Activated naive CD4-positive, alpha-beta T cell treated with anti-CD3 and anti-CD28 coated beads, Interleukin-2, amount 50 U/mL, for 72 hours (primary cell): ENCODE results near the gene CCNC. TPM values are rescaled to one million over a fixed set of nuclear protein-coding genes. Genes with fewer than 3 reads are reported as not detected.
A peak's percentile ranks its signal among the peaks of the same experiment; 100 is the strongest.

Experiments used
- ATAC-seq, 2 donors: fragments of 150-1000 bp; cut with Tn5 transposase; 2 replicates each; pipeline ENCODE4 v1.10.0; 2021; ENCODE audit warnings: mild to moderate bottlenecking in 2 of 2, moderate library complexity in 2 of 2
- DNase-seq, 2 donors: peaks; one replicate each; pipeline ENCODE4 v3.0.0; 2021 to 2022; ENCODE audit warnings: low spot score in 2 of 2
- H3K27ac Mint-ChIP-seq, 2 donors: one replicate each; pipeline ENCODE4 v1.8.0; 2022; ENCODE audit warnings: mild to moderate bottlenecking in 2 of 2, mixed read lengths in 2 of 2
- H3K36me3 Mint-ChIP-seq, 2 donors: one replicate each; pipeline ENCODE4 v1.8.0; 2022; ENCODE audit warnings: mixed read lengths in 2 of 2
- H3K9me3 Mint-ChIP-seq, 2 donors: one replicate each; pipeline ENCODE4 v1.8.0; 2022; ENCODE audit warnings: mixed read lengths in 2 of 2
- total RNA-seq, 2 donors: library from RNA; stranded (reverse); gene quantifications; one replicate each; pipeline ENCODE4 v1.2.3, GENCODE V29; 2022

CCNC gene
- total RNA-seq, 2 donors from 2014 or later, result 35.2 to 63.6 TPM

DNA sequence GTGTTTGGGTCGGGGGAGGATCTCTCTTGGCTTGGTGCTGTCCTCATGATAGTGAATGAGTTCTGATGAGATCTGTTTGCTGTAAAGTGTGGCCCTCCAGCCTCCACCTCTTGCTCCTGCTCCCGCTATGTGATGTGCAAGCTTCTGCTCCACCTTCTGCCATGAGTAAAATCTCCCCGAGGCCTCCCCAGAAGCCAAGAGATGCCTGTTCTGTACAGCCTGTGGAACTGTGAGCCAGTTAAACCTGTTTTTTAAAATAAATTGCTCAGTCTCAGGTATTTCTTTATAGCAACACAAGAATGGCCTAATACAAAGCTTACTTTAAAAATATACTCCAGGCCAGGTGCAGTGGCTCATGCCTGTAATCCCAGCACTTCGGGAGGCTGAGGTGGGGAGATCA, 11.3 kb upstream of the CCNC start:
- no peaks in the 10 kb centered on the region for H3K36me3 Mint-ChIP-seq
- DNase-seq, result no peak
- no peaks in the 10 kb centered on the region for H3K9me3 Mint-ChIP-seq
- no peak overlapping the region for H3K27ac Mint-ChIP-seq
- ATAC-seq, result no peak

DNA sequence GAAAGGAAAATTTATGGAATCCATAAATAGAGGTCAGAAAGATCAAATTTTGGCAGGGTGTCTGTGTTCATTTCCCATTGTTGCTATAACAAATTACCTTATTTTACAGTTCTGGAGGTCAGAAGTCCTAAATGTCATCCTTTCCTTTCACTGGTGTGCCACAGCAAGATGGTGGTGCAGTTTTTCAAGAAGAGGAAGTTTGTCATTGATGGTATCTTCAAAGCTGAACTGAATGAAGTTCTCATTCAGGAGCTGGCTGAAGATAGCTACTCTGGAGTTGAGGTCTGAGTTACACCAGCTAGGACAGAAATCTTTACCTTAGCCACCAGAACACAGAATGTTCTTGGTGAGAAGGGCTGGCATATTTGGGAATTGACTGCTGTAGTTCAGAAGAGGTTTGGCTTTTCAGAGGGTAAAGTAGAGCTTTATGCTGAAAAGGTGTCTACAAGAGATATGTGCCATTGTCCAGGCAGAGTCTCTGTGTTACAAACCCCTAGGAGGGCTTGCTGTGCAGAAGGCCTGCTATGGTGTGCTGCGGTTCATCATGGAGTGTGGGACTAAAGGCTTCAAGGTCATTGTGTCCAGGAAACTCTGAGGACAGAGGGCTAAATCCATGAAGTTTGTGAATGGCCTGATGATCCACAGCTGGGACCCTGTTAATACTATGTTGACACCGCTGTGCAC, 7.2 kb upstream of the CCNC start:
- DNase-seq, result no peak
- Mint-ChIP-seq H3K9me3 (no peaks in the 10 kb centered on the region), H3K36me3 (no peaks in the 10 kb centered on the region), H3K27ac (no peak overlapping the region)
- ATAC-seq, result no peak

DNA sequence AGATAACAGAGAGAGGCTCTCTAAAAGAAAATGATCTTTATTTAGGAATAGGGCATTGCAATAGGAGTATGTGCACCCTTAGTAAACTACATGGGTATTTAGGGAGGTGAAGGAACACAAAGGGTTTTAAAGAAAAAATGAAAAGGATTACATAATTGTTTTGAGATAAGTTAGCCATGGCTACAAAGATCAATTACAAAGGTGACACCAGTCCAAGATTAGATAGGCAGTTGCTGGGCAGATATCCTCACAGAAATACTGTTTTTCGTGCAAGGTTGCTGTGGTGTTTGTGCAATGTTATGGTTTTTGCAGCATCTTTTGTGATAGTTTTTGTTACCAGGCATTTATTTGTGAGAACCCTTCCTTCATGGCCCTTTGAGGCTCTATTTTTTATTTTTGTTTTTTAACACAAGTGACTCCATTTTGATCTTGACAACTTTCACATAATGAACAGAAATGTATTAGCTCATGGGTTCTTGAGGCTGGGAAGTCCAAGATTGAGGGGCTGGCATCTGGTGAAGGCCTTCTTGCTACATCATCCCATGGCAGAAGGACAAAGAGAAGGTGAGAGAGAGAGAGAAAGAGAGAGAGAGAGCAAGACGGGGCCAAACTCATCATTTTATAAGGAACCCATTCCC, 5.6 kb upstream of the CCNC start:
- ATAC-seq, result no peak
- Mint-ChIP-seq H3K36me3 (no peaks in the 10 kb centered on the region), H3K9me3 (no peaks in the 10 kb centered on the region), H3K27ac (no peak overlapping the region)
- DNase-seq, result no peak

DNA sequence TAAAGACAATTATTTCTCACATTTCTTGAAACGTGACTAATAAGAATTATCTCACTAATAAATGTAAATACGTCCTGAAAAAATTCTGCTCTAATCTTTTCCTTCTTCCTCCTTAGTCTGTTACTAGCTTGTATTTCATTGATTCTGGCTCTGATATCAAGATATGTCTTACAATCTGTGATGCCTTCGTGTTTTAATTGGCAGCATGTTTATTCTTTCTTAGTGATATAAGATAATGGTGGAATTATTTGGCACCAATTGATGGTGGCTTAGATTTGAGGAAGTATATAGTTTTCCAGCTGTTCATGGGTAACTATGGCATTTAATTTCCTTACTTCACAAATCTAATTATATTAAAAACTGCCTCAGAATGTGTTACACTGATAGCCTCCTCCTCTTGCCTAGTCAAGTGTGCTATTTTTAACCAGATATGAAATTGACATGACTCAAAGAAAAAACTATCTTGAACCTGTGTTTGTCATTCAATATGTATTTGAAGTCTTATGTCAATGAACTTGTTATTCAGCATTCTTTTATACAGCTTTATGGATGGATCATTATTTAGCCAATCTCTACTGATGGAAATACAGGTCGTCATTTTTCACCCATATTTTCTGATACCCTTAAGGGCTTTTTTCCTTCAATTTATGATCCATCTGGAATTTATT, 5.3 kb downstream of the CCNC start:
- no peaks in the 10 kb centered on the region for H3K9me3 Mint-ChIP-seq
- H3K27ac Mint-ChIP-seq, result no peak overlapping the region
- H3K36me3 Mint-ChIP-seq, result peaks cover 6% of the 10 kb centered on the region in 2 donors
- ATAC-seq, result no peak
- no peak for DNase-seq

DNA sequence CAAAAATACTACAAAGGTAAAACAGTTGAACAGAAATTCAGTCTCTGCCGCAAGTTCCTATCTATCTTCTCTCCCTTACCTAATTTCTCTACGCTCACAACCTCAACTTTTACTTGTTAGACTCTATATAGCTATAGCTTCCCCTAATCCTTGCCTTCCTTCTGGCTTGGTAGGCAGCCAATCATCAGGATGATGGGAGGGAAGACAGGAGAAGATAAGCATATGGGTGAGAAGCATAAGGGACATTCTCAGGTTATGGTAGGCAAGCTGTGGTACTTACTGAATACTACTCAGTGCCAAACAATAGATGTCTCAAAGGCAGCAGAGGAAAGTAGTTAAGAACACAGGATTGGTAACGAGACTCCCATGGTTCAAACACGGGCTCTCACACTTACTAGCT, 7.8 kb downstream of the CCNC start:
- ATAC-seq (no peak), DNase-seq (no peak)
- Mint-ChIP-seq H3K36me3 (peaks cover 17 to 18% of the 10 kb centered on the region in 2 donors), H3K9me3 (no peaks in the 10 kb centered on the region), H3K27ac (no peak overlapping the region)

DNA sequence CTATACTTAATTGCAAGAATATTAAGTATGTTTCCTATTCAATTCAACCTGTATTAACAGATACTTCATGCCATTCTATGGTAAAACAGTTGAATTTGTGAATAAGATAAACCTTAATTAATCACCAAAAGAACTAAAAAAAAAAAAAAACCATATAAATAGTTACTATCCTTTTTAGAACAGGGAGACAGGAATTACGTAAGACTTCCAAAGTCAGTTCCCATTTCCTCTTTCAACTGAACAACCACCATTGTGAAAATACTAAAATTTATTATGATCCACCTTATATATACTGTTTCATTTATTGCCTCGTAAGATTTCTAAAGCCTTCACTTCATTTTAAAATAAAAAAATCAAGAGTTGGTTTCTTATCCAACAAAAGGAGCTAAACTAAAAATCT, 9.4 kb downstream of the CCNC start:
- no peak for ATAC-seq
- peaks cover 22 to 23% of the 10 kb centered on the region in 2 donors for H3K36me3 Mint-ChIP-seq
- no peak overlapping the region for H3K27ac Mint-ChIP-seq
- no peak for DNase-seq
- no peaks in the 10 kb centered on the region for H3K9me3 Mint-ChIP-seq

DNA sequence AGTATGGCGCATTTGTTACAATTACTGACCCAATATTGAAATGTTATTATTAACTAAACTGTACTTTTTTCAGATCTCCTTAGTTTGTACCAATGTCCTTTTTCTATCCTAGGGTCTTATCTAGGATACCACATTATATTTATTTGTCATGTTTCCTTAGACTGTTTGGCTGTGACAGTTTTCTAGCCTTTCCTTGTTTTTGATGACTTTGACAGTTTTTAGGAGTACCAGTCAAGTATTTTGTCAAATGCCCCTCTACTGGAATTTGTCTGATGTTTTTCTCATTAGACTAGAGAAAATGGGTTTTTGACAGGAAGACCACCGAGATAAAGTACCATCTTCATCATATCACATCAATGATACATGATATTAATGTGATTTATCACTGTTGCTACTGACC, 14.6 kb downstream of the CCNC start:
- no peaks in the 10 kb centered on the region for H3K9me3 Mint-ChIP-seq
- ATAC-seq (no peak), DNase-seq (no peak)
- H3K27ac Mint-ChIP-seq, result no peak overlapping the region
- peaks cover 23 to 26% of the 10 kb centered on the region in 2 donors for H3K36me3 Mint-ChIP-seq

DNA sequence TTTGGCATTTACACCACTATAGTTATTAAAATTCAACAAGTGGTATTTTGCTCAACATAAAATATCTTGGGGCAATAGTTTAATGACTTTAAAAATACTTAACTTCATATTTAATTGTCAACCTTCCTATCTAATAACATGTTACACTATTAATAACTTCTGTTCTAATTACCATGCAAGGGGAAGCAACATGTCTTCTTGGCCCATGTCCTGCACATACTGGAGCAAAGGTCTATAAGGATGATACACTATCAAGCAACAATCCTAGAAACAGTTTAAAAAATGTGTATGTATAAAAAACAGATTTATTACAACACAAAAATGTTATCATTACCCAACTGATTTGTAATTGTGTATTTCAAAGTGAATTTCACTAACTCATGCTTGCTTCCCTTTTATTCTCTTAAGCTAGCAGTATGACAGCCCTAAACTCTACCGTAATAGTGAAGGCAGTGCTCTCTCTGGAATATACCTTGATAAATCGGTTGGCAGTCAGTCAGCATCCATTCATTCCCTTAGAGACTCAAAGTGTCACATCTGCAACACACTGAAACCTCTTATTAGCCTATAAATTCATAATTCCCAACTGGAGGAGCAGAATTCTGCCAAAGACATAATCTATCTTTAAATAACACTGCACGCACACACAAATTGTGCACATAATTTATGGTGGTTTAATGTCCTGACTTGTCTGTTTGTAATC, 18.3 kb downstream of the CCNC start:
- Mint-ChIP-seq H3K9me3 (no peaks in the 10 kb centered on the region), H3K36me3 (peaks cover 15 to 20% of the 10 kb centered on the region in 2 donors), H3K27ac (no peak overlapping the region)
- DNase-seq (no peak), ATAC-seq (no peak)

DNA sequence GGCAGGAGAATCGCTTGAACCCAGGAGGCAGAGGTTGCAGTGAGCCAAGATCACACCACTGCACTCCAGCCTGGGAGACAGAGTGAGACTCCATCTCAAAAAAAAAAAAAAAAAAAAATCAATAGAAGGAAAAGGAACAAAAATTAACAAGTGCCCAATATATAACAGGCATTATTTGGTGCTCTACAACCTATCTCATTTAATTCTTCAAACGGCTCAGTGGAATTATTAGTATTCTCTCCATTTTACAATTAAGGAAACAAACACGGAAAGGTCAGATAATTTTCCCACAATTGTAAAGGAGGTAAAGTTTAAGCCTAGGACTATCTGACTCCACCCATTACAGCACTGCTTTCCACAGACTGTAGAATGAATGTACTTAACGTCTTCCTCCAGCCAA, 19.8 kb downstream of the CCNC start:
- Mint-ChIP-seq H3K9me3 (no peaks in the 10 kb centered on the region), H3K36me3 (peaks cover 14 to 19% of the 10 kb centered on the region in 2 donors), H3K27ac (no peak overlapping the region)
- ATAC-seq, result no peak
- no peak for DNase-seq

DNA sequence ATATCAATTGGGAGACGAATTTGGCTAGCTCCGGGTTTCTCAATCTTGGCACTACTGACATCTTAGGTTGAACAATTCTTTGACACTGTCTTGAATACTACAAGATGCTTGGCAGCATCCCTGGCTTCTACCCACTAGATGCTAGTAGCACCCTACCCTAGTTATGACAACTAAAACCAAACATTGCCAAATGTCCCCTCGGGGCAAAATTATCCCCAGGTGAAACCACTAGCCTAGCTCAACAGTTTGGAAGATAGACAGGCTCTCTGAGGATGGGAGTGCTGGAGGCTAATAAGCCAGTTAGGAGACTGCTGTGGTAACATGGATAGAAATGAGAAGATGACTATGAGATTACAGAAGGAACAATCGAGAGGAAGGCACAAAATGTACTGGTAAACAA, 20.9 kb downstream of the CCNC start:
- no peak overlapping the region for H3K27ac Mint-ChIP-seq
- DNase-seq, result no peak
- no peak for ATAC-seq
- no peaks in the 10 kb centered on the region for H3K9me3 Mint-ChIP-seq
- peaks cover 14 to 19% of the 10 kb centered on the region in 2 donors for H3K36me3 Mint-ChIP-seq

DNA sequence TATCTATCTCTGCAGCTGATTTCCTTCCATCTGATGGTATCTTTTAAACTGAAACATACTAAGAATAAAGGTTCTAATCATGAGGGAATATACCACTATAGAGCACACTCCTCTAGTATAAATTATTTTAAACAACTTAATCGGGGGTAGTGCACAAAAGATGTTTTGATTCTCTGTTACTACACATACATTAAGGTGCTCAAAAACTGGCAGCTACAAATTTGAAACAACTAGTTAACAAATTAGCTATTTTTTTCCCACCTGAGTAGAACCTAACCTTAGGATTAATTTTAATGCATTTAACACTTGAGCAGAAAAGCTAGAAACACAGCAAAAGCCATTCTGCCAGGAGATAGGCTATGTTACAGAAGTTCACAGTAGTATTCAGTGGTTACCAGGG, 23.0 kb downstream of the CCNC start:
- DNase-seq, result no peak
- H3K9me3 Mint-ChIP-seq, result no peaks in the 10 kb centered on the region
- ATAC-seq, result no peak
- peaks cover 14 to 19% of the 10 kb centered on the region in 2 donors for H3K36me3 Mint-ChIP-seq
- peak overlapping the region in 1 of 2 donors; percentile 53 for H3K27ac Mint-ChIP-seq

DNA sequence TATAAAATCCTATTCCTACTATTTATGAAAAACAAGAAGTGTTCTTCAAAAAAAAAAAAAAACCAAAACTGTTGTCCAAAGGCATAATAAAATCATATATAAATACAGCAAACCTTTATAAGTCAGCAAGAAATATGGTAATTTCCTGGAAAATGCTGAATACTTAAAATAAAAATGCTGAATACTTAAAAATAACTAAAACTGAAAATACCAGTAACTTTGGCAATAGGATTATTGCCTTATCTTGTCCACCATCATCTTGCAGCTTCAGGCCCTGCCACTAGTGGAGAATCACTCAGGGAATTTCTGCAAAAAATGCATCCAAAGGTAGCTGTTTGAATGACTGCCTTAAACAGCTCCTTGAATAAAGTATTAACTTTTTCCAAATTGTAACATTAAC, 24.5 kb downstream of the CCNC start:
- no peaks in the 10 kb centered on the region for H3K9me3 Mint-ChIP-seq
- no peak for DNase-seq
- no peak overlapping the region for H3K27ac Mint-ChIP-seq
- no peak for ATAC-seq
- peaks cover 14 to 16% of the 10 kb centered on the region in 2 donors for H3K36me3 Mint-ChIP-seq

DNA sequence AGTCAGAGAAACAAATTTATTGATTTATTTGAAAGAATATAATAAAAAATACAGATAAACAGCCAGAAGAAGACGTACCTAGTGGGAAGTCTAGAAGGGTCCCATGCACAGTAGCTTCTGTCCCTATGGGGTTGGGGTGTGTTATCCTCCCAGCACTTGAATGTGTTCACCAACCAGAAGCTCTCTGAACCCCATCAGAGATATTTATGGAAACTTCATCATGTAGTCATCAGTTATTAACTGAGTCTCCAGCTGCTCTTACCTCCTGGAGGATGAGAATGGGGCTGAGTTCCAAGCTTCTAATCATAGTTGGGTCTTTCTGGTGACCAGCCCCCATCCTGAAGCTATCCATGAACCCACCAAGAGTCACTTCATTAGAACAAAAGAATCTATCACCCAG, 37.8 kb downstream of the CCNC start:
- Mint-ChIP-seq H3K27ac (no peak overlapping the region), H3K9me3 (no peaks in the 10 kb centered on the region), H3K36me3 (no peaks in the 10 kb centered on the region)
- DNase-seq (no peak), ATAC-seq (no peak)

DNA sequence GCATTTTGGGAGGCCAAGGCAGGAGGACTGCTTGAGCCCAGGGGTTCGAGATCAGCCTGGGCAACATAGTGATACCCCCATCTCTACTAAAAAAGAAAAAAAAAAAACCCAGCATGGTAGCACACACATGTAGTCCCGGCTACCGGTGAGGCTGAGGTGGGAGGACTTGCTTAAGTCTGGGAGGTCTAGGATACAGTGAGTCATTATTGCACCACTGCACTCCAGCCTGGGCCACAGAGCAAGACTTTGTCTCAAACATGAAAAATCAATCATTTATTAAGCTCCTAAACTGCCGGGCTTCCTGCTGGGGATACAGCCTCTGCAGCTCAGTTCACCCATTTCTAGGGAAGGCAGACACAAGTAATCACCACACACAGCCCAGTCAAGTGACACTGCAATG, 45.9 kb downstream of the CCNC start:
- DNase-seq (no peak), ATAC-seq (no peak)
- no peaks in the 10 kb centered on the region for H3K9me3 Mint-ChIP-seq
- H3K27ac Mint-ChIP-seq, result peak overlapping the region in 1 of 2 donors; percentile 50
- H3K36me3 Mint-ChIP-seq, result peaks cover 0 to 8% of the 10 kb centered on the region in 2 donors

DNA sequence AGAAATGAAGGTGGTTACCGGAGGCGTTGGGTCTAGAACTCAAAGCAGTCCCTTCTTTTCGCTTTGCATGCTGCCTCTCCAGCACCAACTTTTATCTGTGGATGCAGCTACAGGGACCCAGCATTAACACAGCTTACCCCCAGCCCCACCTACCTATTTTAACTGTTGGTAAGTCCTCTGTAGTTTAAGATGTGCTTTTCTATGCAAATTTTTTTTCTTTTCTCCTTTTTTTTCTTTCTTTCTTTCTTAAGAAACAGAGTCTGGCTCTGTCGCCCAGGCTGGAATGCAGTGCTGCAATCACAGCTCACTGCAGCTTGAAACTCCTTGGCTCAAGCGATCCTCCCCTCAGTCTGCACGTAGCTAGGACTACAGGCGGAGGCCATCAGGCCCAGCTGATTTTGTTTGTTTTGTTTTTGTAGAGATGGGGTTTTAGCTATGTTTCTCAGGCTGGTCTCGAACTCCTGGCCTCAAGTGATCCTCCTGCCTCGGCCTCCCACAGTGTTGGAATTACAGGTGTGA, 46.8 kb downstream of the CCNC start:
- H3K27ac Mint-ChIP-seq, result peak overlapping the region; percentile 91 to 95
- no peaks in the 10 kb centered on the region for H3K9me3 Mint-ChIP-seq
- no peak for DNase-seq
- ATAC-seq, result peak; percentile 7 to 41
- H3K36me3 Mint-ChIP-seq, result peaks cover 0 to 8% of the 10 kb centered on the region in 2 donors

DNA sequence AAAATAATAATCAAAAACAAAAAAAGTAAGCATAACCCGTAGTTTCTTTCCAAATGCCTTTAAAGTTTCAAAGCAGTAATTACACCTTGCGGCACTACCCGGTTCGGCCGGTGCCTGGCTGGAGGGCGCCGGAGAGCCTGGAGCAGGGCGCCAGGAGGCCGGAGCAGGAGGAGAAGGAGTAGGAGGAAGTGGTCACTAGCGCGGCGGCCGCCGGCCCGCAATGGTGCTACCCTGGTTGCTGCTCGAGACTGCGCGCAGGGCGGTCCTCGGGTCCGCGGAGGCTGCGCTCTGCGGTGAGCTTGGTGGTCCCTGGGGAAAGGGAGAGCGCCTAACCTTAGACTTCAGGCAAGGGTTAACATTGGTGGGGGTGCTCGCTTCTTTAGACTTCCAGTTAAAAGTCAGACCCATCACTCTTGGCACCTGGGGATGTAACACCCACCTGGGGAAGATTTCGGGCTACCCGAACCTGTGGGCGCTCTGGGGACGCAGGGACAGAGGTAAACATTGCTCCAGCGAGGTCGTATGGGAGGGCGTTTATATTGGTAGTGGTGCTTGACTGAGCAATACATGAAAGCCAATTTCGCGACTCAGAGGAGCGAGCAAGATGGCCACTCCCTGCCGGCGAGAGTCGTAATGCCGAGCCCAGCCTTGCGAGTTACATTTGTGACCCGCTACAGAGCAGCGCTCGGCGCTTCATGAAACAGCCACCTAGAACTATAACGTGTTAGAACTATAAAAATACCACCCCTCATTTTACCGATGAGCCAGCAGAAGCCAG, 47.4 kb downstream of the CCNC start:
- DNase-seq, result peak; percentile 69 to 83
- peak; percentile 89 to 98 for ATAC-seq
- Mint-ChIP-seq H3K9me3 (no peaks in the 10 kb centered on the region), H3K27ac (peak overlapping the region; percentile 91 to 95), H3K36me3 (peaks cover 0 to 8% of the 10 kb centered on the region in 2 donors)
